Suprapubic skin (tissue), 4 donors: Measurements from ENCODE around the gene FMN1. TPM values are rescaled to one million over a fixed set of nuclear protein-coding genes. Genes with fewer than 3 reads are reported as not detected.

ENCODE experiments used
- DNase-seq, 2 donors: peaks; one replicate each; pipeline ENCODE4 v3.0.0-alpha.2; 2019; ENCODE audit warnings: low spot score in 2 of 2
- H3K27ac ChIP-seq: fragments of 200-600 bp; sonication (generic); one replicate; pipeline ENCODE4 v1.5.1; 2019
- H3K27me3 ChIP-seq: fragments of 200-600 bp; sonication (generic); one replicate; pipeline ENCODE4 v1.5.1; 2019
- H3K36me3 ChIP-seq: fragments of 200-600 bp; sonication (generic); one replicate; pipeline ENCODE4 v1.5.1; 2019
- H3K4me1 ChIP-seq: fragments of 200-600 bp; sonication (generic); one replicate; pipeline ENCODE4 v1.5.1; 2019
- H3K4me3 ChIP-seq: fragments of 200-600 bp; sonication (generic); one replicate; pipeline ENCODE4 v1.5.1; 2019; ENCODE audit warnings: mild to moderate bottlenecking
- H3K9me3 ChIP-seq: fragments of 200-600 bp; sonication (generic); one replicate; pipeline ENCODE4 v1.5.1; 2019
- EP300 ChIP-seq: sonication (generic); formaldehyde crosslinking; IDR thresholded peaks from one replicate; pipeline ENCODE4 v1.6.1; 2017; ENCODE audit warnings: antibody characterized with exemption
- POLR2A ChIP-seq, 2 donors: fragments of 450-650 bp; IDR thresholded peaks; one replicate each; pipeline ENCODE4 v1.6.1; 2017; ENCODE audit warnings: antibody characterized with exemption in 2 of 2, mild to moderate bottlenecking in 2 of 2, moderate library complexity in 2 of 2
- POLR2AphosphoS5 ChIP-seq, 3 donors: sonication (generic); formaldehyde crosslinking; IDR thresholded peaks; one replicate each; pipeline ENCODE4 v1.6.1; 2017; ENCODE audit warnings: antibody characterized with exemption in 3 of 3
- WGBS: methylation state at CpG from one replicate; pipeline ENCODE4 v1.1.5; 2018; 5-methylcytosine and 5-hydroxymethylcytosine counted together
- total RNA-seq, 4 donors: library from RNA; depleted of rRNA; stranded (reverse); fragments of >200 nt; gene quantifications; one replicate each; pipeline ENCODE4 v1.1.0, GENCODE V29; 2016
- TF ChIP-seq, protein P1 (sequence below), 2 donors: fragments of 200-600 bp in 1 of 2; fragments of 450-650 bp in 1 of 2; sonication (generic) in 1 of 2; IDR thresholded peaks; one replicate each; pipeline ENCODE4 v1.5.1; 2016 to 2019; ENCODE audit warnings: antibody characterized with exemption in 2 of 2, mild to moderate bottlenecking in 1 of 2, moderate library complexity in 1 of 2

The FMN1 gene
- total RNA-seq, 4 donors from 2014 or later, result 19.8 to 47.3 (median 33.1) TPM

DNA sequence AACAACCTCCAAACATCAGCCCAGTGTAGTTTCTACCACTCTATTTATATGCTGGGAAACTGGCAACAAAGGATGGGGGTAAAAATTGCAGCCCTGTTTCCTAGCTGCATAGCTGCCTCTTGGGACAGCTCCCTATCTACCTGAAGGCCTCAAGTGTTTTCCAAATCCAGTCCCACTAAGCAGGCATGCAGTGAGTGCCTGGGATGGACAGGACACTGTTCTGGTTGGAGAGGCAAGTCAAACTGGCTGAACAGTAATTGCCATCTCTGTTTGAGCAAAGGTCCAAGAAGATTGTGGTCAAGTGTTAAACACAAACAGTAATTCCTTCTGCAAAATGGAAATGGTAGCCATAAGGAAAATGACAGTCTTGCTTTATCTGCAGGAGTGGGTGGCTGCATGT lies 125.4 kb downstream of the FMN1 start:
- no peaks in the 10 kb centered on the region for H3K27me3 ChIP-seq
- no peaks in the 10 kb centered on the region for H3K36me3 ChIP-seq
- no peaks in the 10 kb centered on the region for H3K9me3 ChIP-seq
- H3K27ac ChIP-seq, result peak overlapping the region; percentile 88
- TF ChIP-seq POLR2AphosphoS5 (IDR thresholded peaks at IDR 0.05), result no peak
- TF ChIP-seq, protein P1, sequence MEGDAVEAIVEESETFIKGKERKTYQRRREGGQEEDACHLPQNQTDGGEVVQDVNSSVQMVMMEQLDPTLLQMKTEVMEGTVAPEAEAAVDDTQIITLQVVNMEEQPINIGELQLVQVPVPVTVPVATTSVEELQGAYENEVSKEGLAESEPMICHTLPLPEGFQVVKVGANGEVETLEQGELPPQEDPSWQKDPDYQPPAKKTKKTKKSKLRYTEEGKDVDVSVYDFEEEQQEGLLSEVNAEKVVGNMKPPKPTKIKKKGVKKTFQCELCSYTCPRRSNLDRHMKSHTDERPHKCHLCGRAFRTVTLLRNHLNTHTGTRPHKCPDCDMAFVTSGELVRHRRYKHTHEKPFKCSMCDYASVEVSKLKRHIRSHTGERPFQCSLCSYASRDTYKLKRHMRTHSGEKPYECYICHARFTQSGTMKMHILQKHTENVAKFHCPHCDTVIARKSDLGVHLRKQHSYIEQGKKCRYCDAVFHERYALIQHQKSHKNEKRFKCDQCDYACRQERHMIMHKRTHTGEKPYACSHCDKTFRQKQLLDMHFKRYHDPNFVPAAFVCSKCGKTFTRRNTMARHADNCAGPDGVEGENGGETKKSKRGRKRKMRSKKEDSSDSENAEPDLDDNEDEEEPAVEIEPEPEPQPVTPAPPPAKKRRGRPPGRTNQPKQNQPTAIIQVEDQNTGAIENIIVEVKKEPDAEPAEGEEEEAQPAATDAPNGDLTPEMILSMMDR (IDR thresholded peaks at IDR 0.05), result no peak
- peaks cover 27% of the 10 kb centered on the region for H3K4me1 ChIP-seq
- no peak overlapping the region for H3K4me3 ChIP-seq
- no peak for DNase-seq

DNA sequence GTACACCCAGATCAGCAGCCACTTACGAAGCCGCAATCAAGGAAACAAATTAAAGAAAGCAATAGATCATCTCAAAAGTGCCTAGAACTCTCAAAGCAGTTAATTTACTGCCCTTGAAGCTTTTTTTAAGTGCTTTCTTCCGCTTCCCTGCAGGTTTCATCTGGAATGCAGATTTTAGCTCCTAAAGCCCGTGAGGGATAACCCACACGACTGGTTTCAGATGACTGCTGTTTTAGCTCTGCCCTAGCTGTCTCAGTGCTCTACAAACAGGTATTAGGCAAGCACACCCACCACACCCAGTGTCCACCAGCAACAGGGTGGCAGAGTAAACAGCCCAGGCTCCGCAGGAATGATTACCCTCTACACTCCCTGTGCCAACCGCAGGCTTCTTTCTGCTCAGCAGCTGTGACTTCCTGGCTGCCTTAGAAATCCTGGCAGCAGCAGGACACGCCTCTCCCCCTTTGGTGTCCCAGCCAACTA lies 126.0 kb downstream of the FMN1 start:
- WGBS, result 25% methylated on average over 8 of the region's 8 CpGs
- Histone ChIP-seq H3K9me3 (no peaks in the 10 kb centered on the region), H3K27me3 (no peaks in the 10 kb centered on the region), H3K4me3 (peak overlapping the region; percentile 41), H3K27ac (peak overlapping the region; percentile 88), H3K4me1 (peaks cover 27% of the 10 kb centered on the region), H3K36me3 (no peaks in the 10 kb centered on the region)
- peak in 1 of 2 donors; percentile 72 for DNase-seq
- TF ChIP-seq POLR2A (IDR thresholded peaks at IDR 0.05), result no peak
- TF ChIP-seq POLR2AphosphoS5 (IDR thresholded peaks at IDR 0.05), result peak in 1 of 3 donors; percentile 11

DNA sequence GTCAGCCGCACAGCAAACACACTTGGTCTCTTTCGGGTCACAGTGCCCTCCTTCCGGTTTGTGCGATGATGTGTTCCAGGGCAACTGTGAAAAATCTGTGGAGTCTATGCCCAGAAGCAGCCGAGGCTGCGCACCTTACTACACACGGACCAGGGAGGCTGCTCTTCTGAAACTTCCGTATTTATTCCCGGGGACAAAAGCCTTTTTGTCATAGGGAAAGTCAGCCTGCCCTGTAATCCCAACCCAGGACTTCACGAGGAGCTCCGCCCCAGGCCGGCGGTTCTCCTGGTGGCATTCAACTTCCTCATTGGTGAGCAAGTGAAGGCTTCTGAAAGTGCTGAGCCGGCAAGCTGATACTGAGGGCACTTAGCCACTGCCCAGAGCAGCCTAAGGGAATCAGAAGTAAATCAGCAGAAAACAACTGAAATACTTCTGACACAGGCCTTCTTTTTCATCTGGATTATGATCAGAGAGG lies 126.5 kb downstream of the FMN1 start:
- Histone ChIP-seq H3K4me1 (peaks cover 27% of the 10 kb centered on the region), H3K4me3 (peak overlapping the region; percentile 41), H3K9me3 (no peaks in the 10 kb centered on the region), H3K27me3 (no peaks in the 10 kb centered on the region), H3K27ac (peak overlapping the region; percentile 88), H3K36me3 (no peaks in the 10 kb centered on the region)
- WGBS, result 19% methylated on average over 13 of the region's 14 CpGs
- TF ChIP-seq EP300 (no peak), POLR2A (IDR thresholded peaks at IDR 0.05) (no peak), POLR2AphosphoS5 (IDR thresholded peaks at IDR 0.05) (no peak)
- TF ChIP-seq, protein P1 (IDR thresholded peaks at IDR 0.05), result no peak
- peak in 1 of 2 donors; percentile 83 for DNase-seq

DNA sequence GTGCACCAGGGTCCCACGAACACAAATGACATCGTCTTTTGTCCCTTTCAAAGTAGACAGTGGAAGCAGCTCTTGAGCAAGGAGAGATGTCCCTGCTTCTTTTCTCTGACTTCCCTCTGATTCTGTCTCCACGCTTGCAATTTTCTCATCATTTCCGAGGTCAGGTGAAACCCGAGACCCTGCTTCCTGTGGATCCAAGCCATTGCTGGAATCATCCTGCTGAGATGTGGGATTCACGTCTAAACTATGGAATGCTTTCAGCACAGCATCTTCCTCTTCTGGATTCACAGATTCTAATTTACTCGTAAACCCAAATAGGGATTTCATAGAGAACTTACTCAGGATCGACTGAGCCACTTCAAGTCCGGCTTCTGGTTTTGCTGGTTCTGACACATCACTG lies 127.1 kb downstream of the FMN1 start:
- 31% methylated on average over 9 of the region's 9 CpGs for WGBS
- TF ChIP-seq POLR2A (IDR thresholded peaks at IDR 0.05), result no peak
- TF ChIP-seq EP300, result no peak
- no peak for TF ChIP-seq POLR2AphosphoS5 (IDR thresholded peaks at IDR 0.05)
- TF ChIP-seq, protein P1 (IDR thresholded peaks at IDR 0.05), result no peak
- Histone ChIP-seq H3K4me3 (peak overlapping the region; percentile 41), H3K4me1 (peaks cover 27% of the 10 kb centered on the region), H3K27ac (peak overlapping the region; percentile 88), H3K36me3 (no peaks in the 10 kb centered on the region), H3K9me3 (no peaks in the 10 kb centered on the region), H3K27me3 (no peaks in the 10 kb centered on the region)
- DNase-seq, result no peak

DNA sequence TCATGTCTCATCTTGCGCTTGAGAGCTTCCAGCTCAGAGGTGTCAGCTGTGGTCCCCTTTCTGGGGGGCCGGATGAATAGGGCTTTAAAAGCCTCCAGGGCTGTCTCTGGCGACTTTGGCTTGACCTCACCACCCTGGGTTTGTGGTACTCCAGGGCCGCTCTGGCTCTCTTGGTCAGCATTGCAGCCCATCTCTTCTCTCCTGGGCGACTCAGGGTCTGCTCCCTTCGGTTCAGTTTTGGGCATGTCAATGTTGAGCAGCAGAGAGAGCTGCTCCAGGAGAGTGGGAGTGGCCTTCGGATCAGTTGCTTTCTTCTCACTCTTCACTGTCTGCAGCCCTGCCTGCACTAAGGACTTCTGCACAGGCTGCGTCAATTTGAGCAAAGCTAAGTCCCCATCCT lies 127.9 kb downstream of the FMN1 start:
- Histone ChIP-seq H3K4me1 (peaks cover 27% of the 10 kb centered on the region), H3K27ac (no peak overlapping the region), H3K36me3 (no peaks in the 10 kb centered on the region), H3K9me3 (no peaks in the 10 kb centered on the region), H3K4me3 (peak overlapping the region; percentile 25), H3K27me3 (no peaks in the 10 kb centered on the region)
- TF ChIP-seq, protein P1 (IDR thresholded peaks at IDR 0.05), result no peak
- TF ChIP-seq EP300, result no peak
- no peak for TF ChIP-seq POLR2A (IDR thresholded peaks at IDR 0.05)
- no peak for TF ChIP-seq POLR2AphosphoS5 (IDR thresholded peaks at IDR 0.05)
- DNase-seq, result no peak
- WGBS, result 71% methylated on average over 8 of the region's 8 CpGs

DNA sequence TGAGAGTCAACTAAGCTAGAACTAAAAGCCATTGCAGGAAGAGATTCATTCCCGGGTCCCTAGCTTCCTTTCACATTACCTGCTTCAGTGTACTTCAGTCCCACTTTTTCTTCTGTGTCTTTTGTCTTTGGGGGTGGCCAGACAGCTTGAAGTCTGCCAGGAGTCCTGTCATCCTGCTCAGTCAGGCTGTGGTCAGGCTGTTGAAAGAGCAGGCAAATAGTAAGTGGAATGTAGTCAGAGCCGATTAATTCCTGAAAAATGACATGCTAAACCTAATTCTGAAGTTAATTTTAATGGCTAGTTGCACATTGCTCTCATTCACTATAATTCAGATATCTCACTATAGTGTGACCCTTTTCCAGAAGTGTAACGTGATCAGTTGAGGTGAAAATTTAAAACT lies 129.6 kb downstream of the FMN1 start:
- no peak overlapping the region for H3K27ac ChIP-seq
- WGBS, result 56% methylated on average over 3 of the region's 3 CpGs
- TF ChIP-seq, protein P1 (IDR thresholded peaks at IDR 0.05), result no peak
- TF ChIP-seq POLR2A (IDR thresholded peaks at IDR 0.05) (no peak), POLR2AphosphoS5 (IDR thresholded peaks at IDR 0.05) (no peak), EP300 (no peak)
- H3K9me3 ChIP-seq, result no peaks in the 10 kb centered on the region
- no peak overlapping the region for H3K4me3 ChIP-seq
- H3K4me1 ChIP-seq, result peaks cover 27% of the 10 kb centered on the region
- H3K36me3 ChIP-seq, result no peaks in the 10 kb centered on the region
- DNase-seq, result no peak
- H3K27me3 ChIP-seq, result no peaks in the 10 kb centered on the region
